ENCODE measurements around the gene WDR93. TPM values are rescaled to one million over a fixed set of nuclear protein-coding genes. Genes with fewer than 3 reads are reported as not detected.

Gene WDR93
- total RNA-seq, 2 experiments from 2014 or later = 0.19 TPM; not detected in 1

GRCh38 chr15:89652666-89653065 is 37.9 kb upstream of the WDR93 start:
- intact Hi-C loops (cut with micrococcal nuclease; ENCODE audit: unreplicated experiment) = no loop called here
- Histone ChIP-seq H3K9me3 (ENCODE audit: low read length) (no peaks in the 10 kb centered on the region), H3K9me2 (ENCODE audit: insufficient read depth, low read length) (no peaks in the 10 kb centered on the region), H3K4me3 (ENCODE audit: low read depth, low read length, poor library complexity, severe bottlenecking) (no peak overlapping the region), H3K27ac (ENCODE audit: low read depth, low read length, poor library complexity, severe bottlenecking) (no peak overlapping the region), H3K79me2 (ENCODE audit: insufficient read depth, low read depth, low read length) (no peaks in the 10 kb centered on the region), H3K4me2 (ENCODE audit: low read length) (no peak overlapping the region), H3K36me3 (ENCODE audit: insufficient read depth, low read length) (no peaks in the 10 kb centered on the region), H2AFZ (ENCODE audit: low read length) (no peak overlapping the region), H3K4me1 (ENCODE audit: insufficient read depth, low read length, poor library complexity, severe bottlenecking) (no peaks in the 10 kb centered on the region), H4K20me1 (ENCODE audit: insufficient read depth, low read length) (no peaks in the 10 kb centered on the region)
- POLR2A ChIA-PET = no interaction called here
- TF ChIP-seq CTCF (conservative IDR thresholded peaks at IDR 0.05; ENCODE audit: low read length) = no peak
- no peak for TF ChIP-seq EZH2phosphoT487 (IDR thresholded peaks at IDR 0.05; ENCODE audit: borderline replicate concordance, low read depth, low read length)
- no peak for DNase-seq (ENCODE audit: low spot score)
- BruUV-seq (replicated peaks) = no TSS peak
- CTCF ChIA-PET (ENCODE audit: unreplicated experiment) = no interaction called here

GRCh38 chr15:89653578-89653977 is 37.0 kb upstream of the WDR93 start:
- no TSS peak for BruUV-seq (replicated peaks)
- H3K9me3 ChIP-seq (ENCODE audit: low read length) = no peaks in the 10 kb centered on the region
- H4K20me1 ChIP-seq (ENCODE audit: insufficient read depth, low read length) = no peaks in the 10 kb centered on the region
- H3K4me3 ChIP-seq (ENCODE audit: low read depth, low read length, poor library complexity, severe bottlenecking) = no peak overlapping the region
- intact Hi-C loops (cut with micrococcal nuclease; ENCODE audit: unreplicated experiment) = no loop called here
- no peaks in the 10 kb centered on the region for H3K9me2 ChIP-seq (ENCODE audit: insufficient read depth, low read length)
- CTCF ChIA-PET (ENCODE audit: unreplicated experiment) = no interaction called here
- H3K4me2 ChIP-seq (ENCODE audit: low read length) = no peak overlapping the region
- POLR2A ChIA-PET = no interaction called here
- no peaks in the 10 kb centered on the region for H3K36me3 ChIP-seq (ENCODE audit: insufficient read depth, low read length)
- TF ChIP-seq EZH2phosphoT487 (IDR thresholded peaks at IDR 0.05; ENCODE audit: borderline replicate concordance, low read depth, low read length) = no peak
- TF ChIP-seq CTCF (conservative IDR thresholded peaks at IDR 0.05; ENCODE audit: low read length) = no peak
- no peak for DNase-seq (ENCODE audit: low spot score)
- H3K79me2 ChIP-seq (ENCODE audit: insufficient read depth, low read depth, low read length) = no peaks in the 10 kb centered on the region
- no peak overlapping the region for H2AFZ ChIP-seq (ENCODE audit: low read length)
- no peak overlapping the region for H3K27ac ChIP-seq (ENCODE audit: low read depth, low read length, poor library complexity, severe bottlenecking)
- H3K4me1 ChIP-seq (ENCODE audit: insufficient read depth, low read length, poor library complexity, severe bottlenecking) = no peaks in the 10 kb centered on the region

GRCh38 chr15:89654301-89654761 is 36.3 kb upstream of the WDR93 start:
- DNase-seq (ENCODE audit: low spot score) = no peak
- Histone ChIP-seq H3K4me2 (ENCODE audit: low read length) (no peak overlapping the region), H3K4me1 (ENCODE audit: insufficient read depth, low read length, poor library complexity, severe bottlenecking) (no peaks in the 10 kb centered on the region), H3K27ac (ENCODE audit: low read depth, low read length, poor library complexity, severe bottlenecking) (no peak overlapping the region), H2AFZ (ENCODE audit: low read length) (no peak overlapping the region), H3K9me3 (ENCODE audit: low read length) (no peaks in the 10 kb centered on the region), H4K20me1 (ENCODE audit: insufficient read depth, low read length) (no peaks in the 10 kb centered on the region), H3K4me3 (ENCODE audit: low read depth, low read length, poor library complexity, severe bottlenecking) (no peak overlapping the region), H3K36me3 (ENCODE audit: insufficient read depth, low read length) (no peaks in the 10 kb centered on the region), H3K79me2 (ENCODE audit: insufficient read depth, low read depth, low read length) (no peaks in the 10 kb centered on the region), H3K9me2 (ENCODE audit: insufficient read depth, low read length) (no peaks in the 10 kb centered on the region)
- POLR2A ChIA-PET = no interaction called here
- no TSS peak for BruUV-seq (replicated peaks)
- intact Hi-C loops (cut with micrococcal nuclease; ENCODE audit: unreplicated experiment) = no loop called here
- TF ChIP-seq EZH2phosphoT487 (IDR thresholded peaks at IDR 0.05; ENCODE audit: borderline replicate concordance, low read depth, low read length) = no peak
- no peak for TF ChIP-seq CTCF (conservative IDR thresholded peaks at IDR 0.05; ENCODE audit: low read length)
- CTCF ChIA-PET (ENCODE audit: unreplicated experiment) = interaction anchor here (0.6 kb wide), 1 partner anchor 782 kb away, joined by 3 read pairs; no protein-coding TSS in a partner anchor

Data from OCI-LY7 (cell line).